ENCODE data around the gene MTSS2. TPM values are rescaled to one million over a fixed set of nuclear protein-coding genes. Genes with fewer than 3 reads are reported as not detected.
A peak's percentile ranks its signal among the peaks of the same experiment; 100 is the strongest.

Gene MTSS2
- total RNA-seq, 1 donor from 2014 or later: 35.4 TPM

DNA sequence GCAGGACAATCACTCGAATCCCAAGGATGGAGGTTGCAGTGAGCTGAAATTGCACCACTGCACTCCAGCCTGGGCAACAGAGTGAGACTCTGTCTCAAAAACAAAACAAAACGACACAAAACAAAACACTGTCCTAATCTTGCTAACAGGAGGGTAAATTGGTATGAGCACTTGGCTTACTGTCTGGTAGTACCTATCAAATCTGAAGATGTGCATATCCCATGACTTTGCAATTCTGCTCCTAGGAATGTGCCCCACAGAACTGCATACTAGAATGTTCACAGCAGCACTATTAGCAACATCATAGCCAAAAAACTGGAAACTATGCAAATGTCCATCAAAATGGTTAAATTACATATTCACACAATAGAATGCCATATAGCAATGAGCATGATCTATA is 15.7 kb downstream of the MTSS2 start:
- DNase-seq: no peak

DNA sequence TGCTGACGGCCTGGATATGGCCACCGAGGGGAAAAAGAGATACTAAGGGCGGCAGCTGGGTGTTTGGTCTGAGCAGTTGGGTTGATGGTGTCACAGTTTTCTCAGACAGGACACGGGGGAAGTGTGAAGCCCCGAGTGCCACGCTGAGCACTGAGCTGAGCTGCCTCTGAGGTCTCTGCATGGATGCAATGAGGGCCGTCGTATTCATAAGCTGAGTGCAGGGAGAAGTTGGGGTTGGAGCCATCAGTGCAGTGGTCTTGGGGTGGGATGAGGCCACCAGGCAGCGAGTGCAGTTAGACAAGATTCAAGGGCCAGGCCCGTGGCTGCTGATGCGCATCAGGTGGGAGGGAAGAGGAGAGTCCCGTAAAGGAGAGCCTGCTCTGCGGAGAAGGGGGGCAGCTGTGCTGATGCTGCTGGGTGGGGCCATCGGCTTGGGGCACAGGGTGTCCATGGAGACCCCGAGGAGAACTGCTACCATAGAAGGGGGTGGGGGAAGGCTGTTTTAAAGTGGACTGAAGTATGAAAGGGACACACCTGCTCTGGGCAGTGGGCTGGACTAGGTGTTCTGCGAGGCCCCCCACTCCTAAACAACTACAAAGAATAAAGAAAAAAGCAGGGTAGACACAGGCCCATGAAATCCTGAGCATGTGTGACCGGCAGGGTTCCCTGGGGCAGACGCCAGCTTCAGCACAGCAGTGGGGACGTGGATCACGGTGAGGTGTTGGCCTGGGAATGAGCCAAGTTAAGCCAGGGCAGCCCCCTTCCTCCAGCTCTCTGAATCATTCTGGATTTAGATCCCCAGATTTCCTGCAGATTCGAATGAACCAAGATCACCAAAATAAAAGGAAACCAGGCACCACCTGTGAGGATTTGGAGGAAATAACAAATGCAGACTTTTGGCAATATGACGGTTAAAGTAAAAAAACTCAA is 19.8 kb downstream of the MTSS2 start:
- DNase-seq: no peak

DNA sequence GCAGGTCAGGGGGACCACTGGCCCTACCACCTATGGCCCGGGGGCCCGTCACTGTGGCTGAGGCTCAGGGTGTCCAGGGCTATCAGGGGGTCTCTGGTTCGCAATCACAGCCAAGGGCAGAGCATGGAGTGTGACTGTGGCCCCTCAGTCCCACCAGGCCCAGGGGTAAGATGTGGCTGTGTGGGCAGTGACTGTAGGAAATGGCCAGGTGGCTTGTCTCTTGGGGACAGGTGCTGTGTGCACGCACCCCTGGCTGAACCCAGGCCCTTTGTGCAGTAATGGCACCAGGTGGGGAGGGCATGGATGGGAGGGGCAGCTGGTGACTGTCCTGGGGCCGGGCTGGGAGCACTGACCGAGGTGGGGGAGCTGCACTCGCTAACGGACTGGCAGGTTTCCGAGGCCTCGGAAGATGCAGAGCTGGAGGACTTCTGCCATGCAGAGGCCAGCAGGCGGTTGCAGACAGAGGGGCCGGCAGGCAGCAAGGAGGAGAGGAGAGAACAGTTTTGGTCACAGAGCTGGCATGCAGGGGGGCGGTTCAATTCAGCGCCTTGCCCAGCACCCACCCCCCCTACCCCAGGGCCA is 20.6 kb downstream of the MTSS2 start:
- no peak for DNase-seq

DNA sequence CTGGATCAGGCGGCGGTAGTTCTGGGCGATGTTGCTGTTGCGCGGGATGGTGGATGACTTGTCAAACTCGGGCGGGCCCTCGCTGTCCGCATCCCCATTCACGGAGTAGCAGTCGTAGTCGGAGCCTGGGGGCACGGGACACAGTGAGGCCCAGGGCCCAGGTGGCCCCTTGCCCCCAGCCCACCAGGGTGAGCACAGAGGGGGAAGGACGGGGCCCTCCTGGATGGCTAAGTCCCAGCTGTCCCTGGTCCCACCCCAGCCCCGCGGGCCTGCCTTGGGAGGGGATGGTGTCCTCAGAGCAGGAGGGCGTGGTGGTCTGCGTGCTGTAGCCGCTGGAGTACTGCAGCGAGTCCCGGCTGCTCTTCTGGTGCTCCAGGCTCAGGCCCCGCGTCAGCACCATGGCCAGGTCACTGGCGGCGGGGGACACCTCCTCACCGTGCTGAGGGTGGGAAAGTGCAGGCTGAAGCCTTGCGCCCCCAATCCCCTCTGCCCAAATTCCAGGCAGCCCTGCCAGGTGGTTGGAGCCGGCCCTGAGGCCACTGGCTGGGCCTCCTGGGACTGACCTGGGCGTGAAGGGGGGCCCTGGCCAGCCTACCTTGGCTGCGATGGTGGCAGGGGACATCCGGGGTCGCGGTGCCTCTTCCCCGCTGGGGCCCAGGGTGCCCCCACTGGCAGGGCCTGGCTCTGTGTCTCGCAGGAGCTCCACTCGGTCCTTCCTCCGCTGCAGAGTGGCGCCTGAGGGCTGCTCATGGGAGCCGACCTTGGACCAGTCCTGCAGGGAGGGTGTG is 21.3 kb downstream of the MTSS2 start:
- no peak for DNase-seq

DNA sequence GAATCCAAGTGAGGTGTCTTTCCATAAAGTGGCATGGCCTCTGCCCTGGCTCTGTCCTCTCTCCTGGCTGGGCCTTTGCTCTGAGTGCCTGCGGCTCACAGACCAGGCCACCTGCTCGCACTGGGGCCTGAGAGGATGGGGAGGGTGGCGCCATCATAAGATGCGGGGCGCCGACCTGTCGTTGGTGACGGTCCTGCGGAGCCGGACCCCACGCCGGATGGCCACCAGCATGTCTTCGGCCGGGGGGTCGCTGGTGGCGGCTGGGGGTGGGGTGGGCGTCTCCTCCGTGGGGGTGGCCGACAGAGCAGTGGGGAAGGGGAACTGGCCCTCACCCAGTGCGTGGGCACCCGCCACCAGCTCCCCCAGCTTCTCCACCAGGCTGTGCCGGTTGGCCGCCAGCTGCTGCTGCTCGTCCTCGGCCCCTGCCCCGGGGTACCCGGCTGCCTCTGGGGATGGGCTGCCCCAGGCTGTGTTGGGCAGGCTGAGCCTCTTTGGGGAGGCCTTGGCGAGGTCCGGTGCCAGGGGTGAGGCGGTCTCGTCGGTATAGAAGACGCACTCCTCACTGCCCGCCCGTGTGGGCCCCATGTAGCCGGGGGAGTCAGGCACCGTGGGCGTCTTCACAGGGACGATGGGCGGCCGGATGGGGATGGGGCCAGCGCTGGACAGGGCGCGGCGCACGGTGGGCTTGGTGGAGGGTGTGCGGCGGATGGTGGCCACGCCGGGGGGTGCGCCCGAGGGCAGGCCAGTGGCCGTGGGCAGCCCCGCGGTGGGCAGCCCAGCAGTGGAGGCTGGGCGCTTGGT is 22.1 kb downstream of the MTSS2 start:
- DNase-seq: no peak

DNA sequence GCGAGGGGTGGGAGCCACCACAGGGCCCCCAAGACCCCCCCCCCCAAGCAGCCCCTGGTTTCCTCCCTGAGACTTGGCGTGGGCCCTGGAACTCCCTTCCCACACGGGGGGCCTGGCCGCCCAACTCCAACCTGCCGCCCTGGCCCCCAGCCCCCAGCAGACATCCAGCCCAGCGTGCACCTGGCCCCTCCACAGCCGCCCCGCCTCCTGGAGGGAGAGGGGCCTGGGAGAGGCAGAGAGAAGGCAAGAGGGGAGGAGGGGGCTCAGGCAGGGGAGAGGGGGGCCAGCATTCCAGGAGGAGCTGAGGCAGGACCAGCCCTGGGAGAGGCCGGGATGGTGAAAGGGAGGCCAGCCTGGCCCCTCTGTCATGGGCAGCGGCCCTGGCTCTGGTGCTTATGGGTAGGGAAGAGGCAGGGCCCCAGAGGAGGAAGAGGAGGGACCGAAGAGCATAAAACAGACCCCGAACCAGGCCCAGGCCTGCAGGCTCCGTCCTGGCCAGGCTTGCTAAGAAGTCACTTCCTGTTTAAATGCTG is 22.8 kb downstream of the MTSS2 start:
- DNase-seq: no peak

DNA sequence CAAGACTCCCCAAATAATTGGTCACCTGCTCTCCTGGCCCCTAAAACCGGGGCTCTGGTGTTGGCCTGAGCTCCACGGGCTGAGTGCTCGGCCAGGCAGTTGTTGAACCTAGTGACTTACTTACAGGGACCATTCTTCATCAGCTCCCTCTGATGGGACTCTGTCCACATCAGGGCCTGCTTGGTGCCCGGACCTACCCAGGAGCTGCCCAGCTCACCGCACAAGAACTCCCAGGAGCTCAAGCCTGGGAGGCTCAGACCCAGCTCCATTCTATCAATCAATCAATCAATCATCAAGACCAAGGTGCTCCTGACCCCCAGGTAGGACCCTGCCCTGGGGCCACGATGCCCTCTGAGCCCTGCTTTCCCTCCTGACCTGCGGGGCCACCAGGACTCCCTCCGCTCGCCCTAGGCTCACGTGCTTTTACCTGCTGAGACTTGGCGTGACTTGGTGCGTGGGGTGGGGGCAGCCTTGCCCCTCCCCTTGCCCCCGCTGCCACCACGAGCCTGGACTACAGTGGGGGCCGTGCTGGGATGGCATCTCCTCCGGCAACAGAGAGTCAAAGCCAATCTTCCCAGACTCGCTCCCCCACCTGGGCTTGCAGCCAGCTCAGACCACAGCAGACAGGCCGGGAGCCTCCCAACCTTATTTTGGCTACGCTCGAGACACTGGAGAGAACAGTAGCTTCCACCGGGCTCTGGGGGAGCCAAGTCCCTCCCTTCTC is 23.8 kb downstream of the MTSS2 start:
- no peak for DNase-seq

DNA sequence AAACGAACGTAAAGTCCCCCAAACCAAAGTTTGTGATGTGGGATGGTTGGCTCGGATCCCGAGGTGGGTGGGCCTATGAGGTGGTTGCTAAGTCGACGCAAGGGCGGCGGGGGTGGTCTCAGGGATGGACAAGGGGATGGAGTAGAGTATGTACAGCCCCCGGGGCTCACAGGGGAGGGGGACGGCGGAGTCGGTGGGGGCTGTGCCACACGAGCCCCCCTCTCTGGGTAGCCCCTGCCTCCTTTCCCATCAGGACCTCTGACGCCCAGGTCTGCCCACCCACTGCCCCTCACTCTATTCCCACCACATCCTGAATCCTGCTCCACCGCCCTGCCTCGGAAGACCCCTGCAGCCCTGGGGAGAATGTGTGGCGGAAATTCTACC is 24.3 kb downstream of the MTSS2 start:
- DNase-seq: no peak

DNA sequence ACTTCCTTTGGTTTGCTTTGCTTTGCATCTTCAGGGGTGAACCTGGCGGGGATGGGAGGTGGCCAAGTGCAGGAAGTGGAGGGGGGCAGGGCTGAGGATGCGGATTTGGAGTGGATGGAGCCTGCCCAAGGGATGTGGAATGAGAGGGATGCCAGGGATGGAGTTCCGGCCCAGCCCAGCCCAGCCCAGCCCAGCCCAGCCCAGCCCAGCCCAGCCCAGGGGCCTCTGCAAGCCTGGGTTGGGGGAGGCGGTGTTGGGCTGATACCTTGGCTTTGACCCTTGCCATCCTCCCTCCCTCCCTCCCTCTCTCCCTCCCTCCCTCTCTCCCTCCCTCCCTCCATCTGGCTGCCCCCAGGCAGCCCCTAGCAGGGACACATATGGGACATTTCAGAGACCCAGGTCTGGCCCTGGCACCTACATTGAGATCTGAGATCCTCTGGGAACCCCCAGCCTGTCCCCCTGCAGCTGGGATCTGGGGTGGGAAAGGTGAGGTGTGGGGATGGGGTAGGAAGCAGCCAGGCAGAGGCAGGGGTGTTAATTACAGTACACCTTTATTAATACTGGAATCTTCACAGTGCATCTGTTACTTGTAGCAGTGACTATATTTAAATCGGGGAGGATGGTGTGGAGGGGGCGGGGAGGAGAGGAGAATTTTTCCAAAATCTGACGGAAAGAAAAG is 25.0 kb downstream of the MTSS2 start:
- DNase-seq: no peak

DNA sequence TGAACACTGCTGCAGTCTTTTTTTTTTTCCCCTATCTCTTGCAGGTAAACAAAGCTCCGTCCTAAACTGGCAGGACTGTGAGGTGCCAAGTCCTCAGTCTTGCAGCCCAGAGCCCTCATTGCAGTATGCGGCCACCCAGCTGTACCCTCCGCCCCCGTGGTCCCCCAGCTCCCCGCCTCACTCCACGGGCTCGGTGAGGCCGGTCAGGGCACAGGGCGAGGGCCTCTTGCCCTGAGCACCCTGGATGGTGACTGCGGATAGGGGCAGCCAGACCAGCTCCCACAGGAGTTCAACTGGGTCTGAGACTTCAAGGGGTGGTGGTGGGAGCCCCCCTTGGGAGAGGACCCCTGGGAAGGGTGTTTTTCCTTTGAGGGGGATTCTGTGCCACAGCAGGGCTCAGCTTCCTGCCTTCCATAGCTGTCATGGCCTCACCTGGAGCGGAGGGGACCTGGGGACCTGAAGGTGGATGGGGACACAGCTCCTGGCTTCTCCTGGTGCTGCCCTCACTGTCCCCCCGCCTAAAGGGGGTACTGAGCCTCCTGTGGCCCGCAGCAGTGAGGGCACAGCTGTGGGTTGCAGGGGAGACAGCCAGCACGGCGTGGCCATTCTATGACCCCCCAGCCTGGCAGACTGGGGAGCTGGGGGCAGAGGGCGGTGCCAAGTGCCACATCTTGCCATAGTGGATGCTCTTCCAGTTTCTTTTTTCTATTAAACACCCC is 25.7 kb downstream of the MTSS2 start:
- DNase-seq: no peak

DNA sequence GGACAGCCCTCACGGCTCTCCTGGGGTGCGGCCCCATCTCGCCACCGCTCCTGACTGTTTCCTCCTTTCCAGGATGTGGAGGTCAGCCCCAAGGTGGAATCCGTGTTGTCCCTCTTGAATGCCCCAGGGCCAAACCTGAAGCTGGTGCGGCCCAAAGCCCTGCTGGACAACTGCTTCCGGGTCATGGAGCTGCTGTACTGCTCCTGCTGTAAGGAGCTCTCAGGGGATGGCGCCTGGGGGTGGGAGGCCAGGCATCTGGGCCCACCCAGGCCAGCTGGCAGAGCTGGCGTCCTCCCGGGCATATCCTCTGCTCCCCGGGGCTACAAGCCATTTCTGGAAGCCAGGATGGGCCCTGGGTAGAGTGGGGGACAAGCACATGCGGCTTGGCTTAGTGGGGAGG is 26.3 kb downstream of the MTSS2 start:
- DNase-seq: no peak

DNA sequence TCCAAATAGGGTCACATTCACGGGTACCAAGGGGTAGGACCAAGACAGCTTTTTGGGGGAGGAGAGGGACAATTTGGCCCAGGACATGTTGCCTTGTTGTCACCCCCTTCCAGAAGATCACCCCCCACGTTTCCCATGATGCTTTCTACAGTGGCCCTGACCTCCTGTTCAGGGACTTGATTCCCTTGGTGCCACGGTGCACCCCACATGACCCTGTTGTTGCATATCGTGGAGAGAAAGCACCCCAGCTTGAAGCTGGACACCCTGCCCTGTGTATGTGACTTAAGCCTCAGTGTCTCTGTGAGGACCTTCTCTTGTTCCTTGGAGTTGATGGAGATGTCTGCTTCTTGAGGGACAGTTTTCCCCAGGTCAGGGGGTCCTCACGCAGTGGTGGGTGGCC is 26.9 kb downstream of the MTSS2 start:
- DNase-seq: no peak

DNA sequence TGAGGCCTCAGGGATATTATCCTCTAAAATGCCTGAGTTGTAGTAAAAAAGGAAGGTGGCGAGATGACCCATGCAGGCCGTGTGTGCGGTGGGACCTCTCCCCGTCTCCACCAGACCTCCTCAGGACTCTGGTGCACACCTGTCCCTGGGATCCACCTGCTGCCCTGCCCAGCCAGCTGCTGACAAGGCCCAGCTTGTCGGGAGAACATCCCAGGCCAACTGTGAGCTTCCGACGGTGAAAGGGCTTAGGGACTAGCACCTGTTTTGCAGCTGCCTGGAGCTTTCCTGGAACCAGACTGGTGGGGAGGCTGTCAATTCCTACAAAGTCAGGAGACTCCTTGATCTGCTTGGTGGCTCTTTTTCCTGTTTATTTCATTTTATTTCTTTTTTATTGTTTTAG is 27.9 kb downstream of the MTSS2 start:
- no peak for DNase-seq

DNA sequence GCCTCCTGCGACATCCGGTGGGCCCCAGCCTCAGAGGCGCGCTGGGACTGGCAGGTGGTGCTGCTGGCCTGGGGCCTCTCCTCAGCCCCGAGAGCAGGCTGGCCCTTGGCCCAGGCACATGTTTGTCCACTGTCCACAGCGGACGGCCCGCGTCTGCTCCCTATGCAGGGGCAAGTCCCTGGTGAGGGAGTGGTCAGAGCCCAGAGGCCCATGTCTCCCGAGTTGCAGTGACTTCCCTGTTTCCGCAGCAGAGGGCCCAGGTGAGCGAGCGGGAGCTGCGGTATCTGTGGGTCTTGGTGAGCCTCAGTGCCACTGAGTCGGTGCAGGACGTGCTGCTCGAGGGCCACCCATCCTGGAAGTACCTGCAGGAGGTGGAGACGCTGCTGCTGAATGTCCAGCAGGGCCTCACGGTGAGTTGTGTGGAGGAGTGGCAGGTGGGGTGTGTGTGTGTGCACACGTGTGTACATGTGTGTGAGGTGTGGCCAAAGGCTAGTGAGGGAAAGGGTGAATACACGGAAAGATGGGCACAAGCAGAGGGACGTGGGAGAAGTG is 29.1 kb downstream of the MTSS2 start:
- no peak for DNase-seq

DNA sequence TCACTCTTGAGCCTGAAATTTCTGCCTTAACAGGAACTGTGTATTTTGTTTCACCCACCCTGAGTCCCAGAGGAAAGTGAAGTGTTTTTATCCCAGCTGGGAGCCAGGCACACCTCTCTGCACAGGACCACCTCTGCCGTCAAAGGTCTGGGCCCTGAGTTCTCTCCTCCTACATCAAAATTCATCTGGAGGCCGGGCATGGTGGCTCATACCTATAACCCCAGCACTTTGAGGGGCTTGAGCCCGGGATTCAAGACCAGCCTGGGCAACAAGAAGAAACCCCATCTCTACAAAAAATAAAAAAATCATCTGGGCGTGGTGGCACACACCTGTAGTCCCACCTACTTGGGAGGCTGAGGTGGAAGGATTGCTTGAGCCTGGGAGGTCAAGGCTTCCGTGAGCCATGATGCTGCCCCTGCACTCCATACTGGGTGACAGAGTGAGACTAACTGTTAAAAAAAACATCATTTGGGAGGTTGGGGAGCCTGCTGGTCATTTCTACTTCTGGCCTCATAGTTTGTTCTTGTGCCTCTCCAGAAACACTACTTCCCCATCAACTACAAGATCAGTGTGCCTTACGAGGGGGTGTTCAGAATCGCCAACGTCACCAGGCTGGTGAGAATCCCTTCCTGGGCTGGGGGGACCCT is 29.7 kb downstream of the MTSS2 start:
- DNase-seq: no peak

DNA sequence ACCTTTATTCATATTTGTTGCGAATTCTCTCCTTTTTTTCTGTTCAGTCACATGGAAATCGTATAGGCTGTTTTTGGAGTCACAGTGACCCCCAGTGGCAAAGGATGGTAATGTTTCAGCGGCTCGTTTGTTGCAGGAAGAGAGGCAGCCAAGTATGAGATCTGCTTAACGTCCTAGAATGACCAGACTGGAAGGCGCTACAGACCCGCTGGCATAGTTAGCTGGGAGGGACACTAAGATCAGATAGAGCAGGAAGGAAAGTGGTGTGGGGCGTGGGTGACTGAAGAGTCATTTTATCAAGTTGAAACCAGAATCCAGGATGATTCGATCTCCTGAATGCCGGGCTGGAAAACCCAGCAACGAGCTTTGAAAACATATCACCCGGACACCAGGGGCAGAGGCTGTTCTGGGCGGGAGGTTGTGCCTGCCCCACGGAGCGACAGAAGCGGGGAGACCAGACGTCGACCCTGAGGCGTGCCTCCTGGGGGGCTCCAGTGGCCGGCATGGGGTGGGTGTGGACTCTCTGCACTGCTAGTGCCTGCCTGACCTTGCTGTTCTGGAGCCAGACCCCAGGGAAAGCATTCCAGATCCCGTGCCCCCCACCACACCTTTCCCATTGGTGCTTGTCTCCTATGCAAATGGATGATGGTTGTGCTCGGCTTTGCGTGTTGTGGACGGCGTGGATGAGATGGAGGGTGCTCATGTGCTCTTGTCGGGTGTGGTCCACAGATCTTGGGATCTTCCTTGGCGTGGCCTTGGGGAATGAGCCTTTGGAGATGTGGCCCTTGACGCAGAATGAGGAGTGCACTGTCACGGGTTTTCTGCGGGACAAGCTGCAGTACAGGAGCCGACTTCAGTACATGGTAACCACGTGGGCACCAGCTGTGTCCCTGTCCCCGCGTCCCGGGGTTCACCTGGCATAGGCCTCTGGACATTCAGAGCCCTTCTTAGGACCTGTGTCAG is 31.8 kb downstream of the MTSS2 start:
- peak; percentile 67 for DNase-seq

DNA sequence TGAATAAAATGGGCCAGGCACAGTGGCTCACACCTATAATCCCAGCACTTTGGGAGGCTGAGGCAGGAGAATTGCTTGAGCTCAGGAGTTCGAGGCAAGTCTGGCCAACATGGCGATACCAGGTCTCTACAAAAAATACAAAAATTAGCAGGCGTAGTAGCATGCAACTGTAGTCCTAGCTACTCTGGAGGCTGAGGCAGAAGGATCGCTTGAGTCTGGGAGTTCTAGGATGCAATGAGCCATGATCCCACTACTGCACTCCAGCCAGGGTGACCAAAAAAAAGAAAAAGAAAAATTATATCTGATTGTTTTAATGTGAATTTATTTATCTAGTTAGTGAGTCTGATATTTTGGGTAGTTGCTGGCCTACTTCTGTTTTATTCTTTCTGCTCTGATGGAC is 32.4 kb downstream of the MTSS2 start:
- DNase-seq: no peak

DNA sequence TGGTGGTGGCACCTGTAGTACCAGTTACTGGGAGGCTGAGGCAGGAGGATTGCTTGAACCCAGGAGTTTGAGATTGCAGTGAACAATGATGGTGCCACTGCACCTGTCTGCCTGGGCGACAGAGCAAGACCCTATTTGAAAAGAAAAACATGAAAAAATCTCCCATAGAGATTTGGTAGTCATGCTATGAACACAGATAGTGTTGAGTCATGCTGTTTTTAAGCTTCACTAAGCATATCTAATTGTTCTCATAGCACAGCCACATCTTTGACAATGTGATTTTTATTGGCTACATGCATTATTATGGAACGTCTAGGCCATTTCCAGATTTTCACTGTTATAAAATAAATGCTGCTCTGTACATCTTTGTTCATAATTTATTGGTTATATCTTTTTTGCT is 33.5 kb downstream of the MTSS2 start:
- no peak for DNase-seq

Measured in occipital lobe (tissue), 2 donors.